ENCODE results near the gene DHCR24. TPM values are rescaled to one million over a fixed set of nuclear protein-coding genes. Genes with fewer than 3 reads are reported as not detected.
A peak's percentile ranks its signal among the peaks of the same experiment; 100 is the strongest.
"Not testable (repeated sequence)": the region's sequence is repeated elsewhere in the genome, so short reads cannot be mapped to it uniquely, and the experiment has no call there.

Gene DHCR24, protein sequence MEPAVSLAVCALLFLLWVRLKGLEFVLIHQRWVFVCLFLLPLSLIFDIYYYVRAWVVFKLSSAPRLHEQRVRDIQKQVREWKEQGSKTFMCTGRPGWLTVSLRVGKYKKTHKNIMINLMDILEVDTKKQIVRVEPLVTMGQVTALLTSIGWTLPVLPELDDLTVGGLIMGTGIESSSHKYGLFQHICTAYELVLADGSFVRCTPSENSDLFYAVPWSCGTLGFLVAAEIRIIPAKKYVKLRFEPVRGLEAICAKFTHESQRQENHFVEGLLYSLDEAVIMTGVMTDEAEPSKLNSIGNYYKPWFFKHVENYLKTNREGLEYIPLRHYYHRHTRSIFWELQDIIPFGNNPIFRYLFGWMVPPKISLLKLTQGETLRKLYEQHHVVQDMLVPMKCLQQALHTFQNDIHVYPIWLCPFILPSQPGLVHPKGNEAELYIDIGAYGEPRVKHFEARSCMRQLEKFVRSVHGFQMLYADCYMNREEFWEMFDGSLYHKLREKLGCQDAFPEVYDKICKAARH
- total RNA-seq: 82.2 and 213 TPM in 2 replicates

GRCh38 chr1:54886724-54887664, at the start of gene DHCR24:
TSS of gene DHCR24 (minus strand) at chr1:54887195. CDS start at chr1:54887119, 76 bp downstream.
- peak; percentile 88 for DNase-seq

GRCh38 chr1:54936791-54937190, 49.8 kb upstream of the DHCR24 start:
- DNase-seq: no peak

DNA sequence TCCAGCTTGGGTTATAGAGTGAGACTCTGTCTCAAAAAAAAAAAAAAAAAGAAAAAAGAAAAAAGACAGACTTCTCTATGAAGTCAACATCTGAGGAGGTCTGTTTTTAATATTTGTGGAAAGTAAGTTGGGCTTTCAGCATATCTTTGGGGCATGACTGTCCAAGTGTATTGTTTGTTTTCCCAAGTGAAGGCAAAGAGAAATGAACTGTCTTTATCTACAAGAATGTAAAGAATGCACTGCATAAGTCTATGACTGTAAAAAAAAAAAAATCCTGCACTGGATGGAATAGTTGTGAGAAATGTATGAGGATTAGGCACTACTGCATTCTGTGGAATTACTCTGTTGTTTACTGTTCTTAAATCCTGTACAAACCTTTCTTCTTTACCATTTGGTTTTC, 47.9 kb upstream of the DHCR24 start:
- peak; percentile 42 for DNase-seq

DNA sequence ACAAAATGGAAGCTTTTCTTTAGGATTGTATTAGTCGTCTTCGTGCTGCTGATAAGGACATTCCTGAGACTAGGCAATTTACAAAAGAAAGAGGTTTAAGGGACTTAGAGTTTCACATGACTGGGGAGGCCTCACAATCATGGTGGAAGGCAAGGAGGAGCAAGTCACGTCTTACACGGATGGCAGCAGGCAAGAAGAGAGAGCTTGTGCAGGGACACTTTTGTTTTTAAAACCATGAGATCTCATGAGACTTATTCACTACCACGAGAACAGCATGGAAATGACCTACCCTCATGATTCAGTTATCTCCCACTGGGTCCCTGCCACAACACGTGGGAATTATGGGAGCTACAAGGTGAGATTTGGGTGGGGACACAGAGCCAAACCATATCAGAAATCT, 47.1 kb upstream of the DHCR24 start:
- not testable (repeated sequence) for DNase-seq

GRCh38 chr1:54931275-54931840, 44.4 kb upstream of the DHCR24 start:
- no peak for DNase-seq

- no peak for DNase-seq
These were observed 42.7 kb upstream of the DHCR24 start for GRCh38 chr1:54929700-54930099.

DNA sequence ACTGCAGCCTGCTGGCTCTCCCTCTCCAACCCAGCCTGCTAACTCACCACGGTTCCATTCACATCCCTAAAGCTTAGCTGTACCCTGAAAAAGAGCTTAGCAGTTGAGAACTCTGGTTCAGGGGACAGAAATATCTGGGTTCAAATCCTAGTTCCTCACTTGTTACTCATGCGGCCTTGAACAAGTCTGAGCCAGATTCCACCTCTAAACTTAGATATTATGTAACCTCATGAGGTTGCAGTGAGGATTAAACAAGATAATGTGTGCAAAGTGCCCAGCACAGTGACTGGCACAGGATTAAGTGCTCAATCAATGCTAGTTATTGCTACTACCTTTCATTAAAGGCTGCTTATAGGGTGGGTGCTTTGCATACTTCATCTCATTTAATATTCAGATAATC, 41.3 kb upstream of the DHCR24 start:
- DNase-seq: no peak

DNA sequence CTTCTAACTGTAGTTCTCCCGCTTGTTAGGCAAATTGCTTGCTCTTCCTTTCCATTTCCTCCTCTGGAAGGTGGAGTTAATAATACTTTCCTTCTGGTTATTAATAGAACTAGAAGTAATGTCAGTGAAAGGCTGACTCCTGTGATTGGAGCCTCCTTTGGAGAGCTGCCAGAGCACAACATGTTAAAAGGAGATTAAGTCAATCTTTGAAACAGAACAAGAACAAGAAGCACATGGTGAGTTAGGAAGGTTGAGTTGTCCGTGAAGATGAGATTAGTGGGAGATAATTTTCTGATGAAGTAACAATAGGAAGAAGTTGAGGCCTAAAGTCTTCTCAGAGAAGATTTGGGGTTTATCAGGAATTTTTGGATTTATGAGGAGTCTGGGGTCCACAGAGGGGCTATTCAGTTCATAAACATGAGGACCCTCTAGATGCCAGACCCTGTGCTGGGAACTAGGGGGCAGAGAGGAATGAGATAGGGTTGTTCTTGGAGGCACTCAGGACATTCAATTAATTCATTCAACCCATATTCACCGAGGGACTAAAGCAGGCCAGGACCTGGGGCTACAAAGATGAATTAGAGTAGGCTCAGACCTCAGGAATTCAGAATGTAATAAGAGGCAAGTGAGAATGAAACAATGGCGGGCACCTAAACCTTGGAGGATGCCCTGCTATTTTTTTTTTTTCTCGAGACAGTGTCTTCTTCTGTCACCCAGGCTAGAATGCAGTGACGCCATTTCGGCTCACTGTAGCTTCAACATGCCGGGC, 40.7 kb upstream of the DHCR24 start:
- DNase-seq: peak; percentile 62

DNA sequence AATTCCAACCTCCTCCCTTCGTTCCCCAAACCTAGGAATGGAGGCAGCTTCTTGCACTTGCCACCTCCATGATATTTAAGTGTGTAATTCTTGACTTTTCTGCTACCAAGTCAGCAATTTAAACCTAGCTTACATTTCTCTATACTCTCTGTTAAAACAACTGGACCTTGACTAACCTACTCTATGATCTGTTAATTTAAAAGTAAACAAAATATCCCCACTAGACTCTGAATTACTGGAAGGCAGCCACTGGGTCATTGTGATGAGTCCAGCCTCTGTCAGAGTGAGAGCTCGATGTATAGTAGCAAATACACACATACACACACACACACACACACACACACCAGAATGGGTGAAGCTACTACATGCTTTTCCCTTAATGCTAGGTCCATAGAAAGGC, 40.0 kb upstream of the DHCR24 start:
- no peak for DNase-seq

- DNase-seq: no peak
These were observed 36.0 kb upstream of the DHCR24 start for GRCh38 chr1:54922921-54923421.

- no peak for DNase-seq
These were observed 35.2 kb upstream of the DHCR24 start for GRCh38 chr1:54922040-54922761.

DNA sequence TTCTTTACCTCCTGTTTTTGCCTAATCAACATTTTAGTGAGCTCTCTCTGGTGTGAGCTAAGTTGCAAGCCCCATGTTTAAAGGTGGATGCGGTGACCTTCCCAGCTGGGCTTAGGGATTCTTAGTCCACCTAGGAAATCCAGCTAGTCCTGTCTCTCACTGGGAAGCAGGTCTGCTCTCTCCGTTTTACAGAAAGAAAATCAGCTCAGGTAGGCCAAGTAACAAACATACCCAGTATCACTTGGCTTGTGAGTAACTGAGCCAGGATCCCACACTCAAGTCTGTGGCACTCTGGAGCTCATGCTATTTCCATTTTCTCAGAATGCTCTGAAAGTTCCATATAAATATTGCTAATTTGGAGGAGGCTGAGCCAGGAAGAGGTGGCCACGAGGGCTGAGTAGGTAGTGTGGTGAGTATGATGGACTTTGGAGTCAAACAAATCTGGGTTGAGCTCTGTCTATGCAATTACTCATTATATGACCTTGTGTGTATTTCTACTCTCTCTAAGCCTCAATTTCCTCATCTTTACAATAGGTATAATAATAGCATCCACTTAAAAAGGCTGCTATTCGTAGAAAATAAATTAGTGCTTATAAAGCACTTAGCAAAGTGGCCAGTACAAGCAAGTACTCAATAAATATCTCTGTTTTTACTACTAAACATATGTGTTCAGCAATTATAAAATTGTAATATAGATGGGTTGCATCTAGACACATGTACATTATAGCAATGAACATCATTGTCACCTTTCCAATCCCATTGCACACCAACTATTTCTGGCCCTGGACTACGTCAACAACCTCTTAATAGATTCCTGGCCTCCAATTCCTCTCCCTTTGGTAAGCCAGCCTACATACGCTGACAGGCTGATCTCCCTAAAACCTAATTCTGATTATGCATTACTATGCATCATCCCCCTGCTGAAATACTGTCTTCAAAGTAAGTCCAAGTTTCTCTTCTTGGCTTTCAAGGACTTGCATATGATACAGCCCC, 32.7 kb upstream of the DHCR24 start:
- DNase-seq: no peak

DNA sequence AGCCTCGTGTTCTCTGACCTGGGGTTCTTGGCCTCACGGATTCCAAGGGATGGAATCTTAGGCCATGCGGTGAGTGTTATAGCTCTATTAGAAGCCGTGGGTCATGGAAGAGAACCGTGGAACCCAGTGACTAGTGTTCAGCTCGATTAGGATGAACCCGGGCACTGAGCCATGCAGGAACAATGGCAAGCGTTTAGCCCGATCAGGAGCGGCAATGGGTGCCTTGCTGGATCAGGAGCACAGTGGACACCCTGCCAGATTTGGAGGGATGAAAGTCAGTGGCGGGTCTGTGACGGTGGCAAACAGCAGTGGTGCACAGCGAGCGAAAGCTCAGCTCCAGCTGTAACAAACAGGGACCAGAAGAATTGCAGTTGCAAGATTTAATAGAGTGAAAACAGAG, 24.1 kb upstream of the DHCR24 start:
- not testable (repeated sequence) for DNase-seq

GRCh38 chr1:54906586-54906985, 19.6 kb upstream of the DHCR24 start:
- DNase-seq: no peak

- no peak for DNase-seq
These were observed 17.6 kb upstream of the DHCR24 start for GRCh38 chr1:54904476-54905048.

DNA sequence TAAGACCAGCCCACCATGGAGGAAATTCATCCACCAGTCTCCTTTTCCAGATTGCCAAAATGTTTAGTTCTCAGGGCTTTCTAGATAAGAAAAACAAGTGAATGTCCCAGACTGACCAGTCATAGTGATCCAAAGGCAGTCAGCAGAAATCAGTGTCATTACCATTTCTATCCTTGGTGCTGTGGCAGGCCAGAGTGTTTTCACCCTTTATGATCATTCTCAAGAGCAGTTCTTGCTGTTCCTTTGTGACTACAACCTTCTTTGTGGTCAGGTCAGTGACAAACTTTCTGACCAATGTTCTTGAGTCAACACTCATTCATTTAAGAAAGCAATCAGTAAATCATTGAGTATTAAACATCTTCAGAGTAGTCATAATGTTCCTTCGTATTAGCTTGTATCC, 7.3 kb upstream of the DHCR24 start:
- DNase-seq: no peak

- no peak for DNase-seq
These were observed 5.6 kb upstream of the DHCR24 start for GRCh38 chr1:54892586-54892985.

DNA sequence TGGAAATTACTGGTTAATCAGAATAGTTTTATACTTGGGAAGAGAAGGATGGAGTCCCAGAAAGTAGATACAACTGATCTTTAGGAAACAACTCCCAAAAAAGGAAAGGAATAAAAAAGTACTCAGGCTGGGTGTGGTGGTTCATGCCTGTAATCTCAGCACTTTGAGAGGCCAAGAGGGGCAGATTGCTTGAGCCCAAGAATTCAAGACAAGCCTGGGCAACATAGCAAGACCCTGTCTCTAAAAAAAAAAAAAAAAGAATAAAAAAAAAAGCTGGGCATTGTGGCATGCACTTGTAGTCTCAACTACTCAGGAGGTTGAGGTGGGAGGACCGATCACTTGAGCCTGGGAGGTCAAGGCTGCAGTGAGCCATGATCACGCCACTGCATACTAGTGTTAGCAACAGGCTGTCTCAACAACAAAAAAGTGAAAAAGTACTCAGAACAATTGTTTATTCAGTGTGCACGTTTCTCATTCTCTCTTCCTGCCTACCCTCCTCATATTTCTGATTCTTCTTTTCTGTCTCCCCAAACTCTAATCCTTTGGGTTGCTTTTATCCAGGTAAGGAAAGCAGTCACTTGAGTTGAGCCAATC, 2.2 kb upstream of the DHCR24 start:
- DNase-seq: no peak

- DNase-seq: no peak
These were observed 1.2 kb upstream of the DHCR24 start for GRCh38 chr1:54888080-54888733.

Data from dermis blood vessel endothelial cell (primary cell).